H9 (cell line): ENCODE data around the gene AFMID. TPM values are rescaled to one million over a fixed set of nuclear protein-coding genes. Genes with fewer than 3 reads are reported as not detected.

Source experiments
- DNase-seq: peaks from one replicate; pipeline ENCODE4 v3.0.0-alpha.2; 2017
- H2AFZ ChIP-seq: one replicate; pipeline ENCODE4 v1.6.1; 2013; ENCODE audit warnings: mild to moderate bottlenecking, low read length, control low read depth, moderate library complexity
- H2AK5ac ChIP-seq: 2 replicates; pipeline ENCODE4 v1.6.1; 2013; ENCODE audit warnings: low read length, control low read depth, mixed read lengths; ENCODE audit not compliant: insufficient read length
- H2BK120ac ChIP-seq: one replicate; pipeline ENCODE4 v1.6.1; 2013; ENCODE audit warnings: low read depth, mild to moderate bottlenecking, low read length, control low read depth, inconsistent platforms; ENCODE audit not compliant: poor library complexity, severe bottlenecking
- H2BK12ac ChIP-seq: 2 replicates; pipeline ENCODE4 v1.6.1; 2013; ENCODE audit warnings: low read length, control low read depth, mixed read lengths, low read depth; ENCODE audit not compliant: insufficient read length
- H2BK15ac ChIP-seq: 2 replicates; pipeline ENCODE4 v1.6.1; 2013; ENCODE audit warnings: low read depth, low read length, control low read depth
- H2BK20ac ChIP-seq: one replicate; pipeline ENCODE4 v1.6.1; 2013; ENCODE audit warnings: low read depth, mild to moderate bottlenecking, low read length, control low read depth, inconsistent platforms; ENCODE audit not compliant: poor library complexity, severe bottlenecking
- H2BK5ac ChIP-seq: 2 replicates; pipeline ENCODE4 v1.6.1; 2013; ENCODE audit warnings: low read length, control low read depth, mixed read lengths; ENCODE audit not compliant: insufficient read length
- H3K14ac ChIP-seq: 2 replicates; pipeline ENCODE4 v1.6.1; 2013; ENCODE audit warnings: low read length, control low read depth; ENCODE audit not compliant: insufficient read depth
- H3K18ac ChIP-seq: 2 replicates; pipeline ENCODE4 v1.6.1; 2013; ENCODE audit warnings: low read depth, mild to moderate bottlenecking, mixed read lengths, low read length, control low read depth; ENCODE audit not compliant: insufficient read length
- H3K23ac ChIP-seq: 2 replicates; pipeline ENCODE4 v1.6.1; 2013; ENCODE audit warnings: low read length, control low read depth, mixed read lengths, low read depth; ENCODE audit not compliant: insufficient read length
- H3K23me2 ChIP-seq: 2 replicates; pipeline ENCODE4 v1.6.1; 2013; ENCODE audit warnings: low read depth, mild to moderate bottlenecking, mixed read lengths, low read length, control low read depth; ENCODE audit not compliant: insufficient read length, poor library complexity, severe bottlenecking
- H3K27ac ChIP-seq: 2 replicates; pipeline ENCODE4 v1.5.1; 2013; ENCODE audit warnings: low read length, control low read depth, mixed read lengths, low read depth; ENCODE audit not compliant: insufficient read length
- H3K27me3 ChIP-seq: 2 replicates; pipeline ENCODE4 v1.6.1; 2013; ENCODE audit warnings: low read length, control low read depth, inconsistent platforms; ENCODE audit not compliant: insufficient read depth
- H3K4ac ChIP-seq: 2 replicates; pipeline ENCODE4 v1.6.1; 2013; ENCODE audit warnings: low read depth, mild to moderate bottlenecking, control low read depth, inconsistent platforms, low read length, moderate library complexity
- H3K4me1 ChIP-seq: 2 replicates; pipeline ENCODE4 v1.6.1; 2013; ENCODE audit warnings: low read length, control low read depth, inconsistent platforms; ENCODE audit not compliant: insufficient read depth
- H3K4me2 ChIP-seq: 2 replicates; pipeline ENCODE4 v1.6.1; 2013; ENCODE audit warnings: low read length, control low read depth, mixed read lengths; ENCODE audit not compliant: insufficient read length, insufficient read depth
- H3K56ac ChIP-seq: 2 replicates; pipeline ENCODE4 v1.6.1; 2013; ENCODE audit warnings: low read depth, mild to moderate bottlenecking, mixed read lengths, low read length, control low read depth; ENCODE audit not compliant: insufficient read length
- H3K79me1 ChIP-seq: 2 replicates; pipeline ENCODE4 v1.6.1; 2013; ENCODE audit warnings: low read depth, mild to moderate bottlenecking, moderate library complexity, low read length, control low read depth, inconsistent platforms; ENCODE audit not compliant: insufficient read depth, poor library complexity, severe bottlenecking
- H3K79me2 ChIP-seq: 2 replicates; pipeline ENCODE4 v1.6.1; 2013; ENCODE audit warnings: low read length, control low read depth, inconsistent platforms; ENCODE audit not compliant: insufficient read depth
- H3K9ac ChIP-seq: 2 replicates; pipeline ENCODE4 v1.6.1; 2013; ENCODE audit warnings: low read length, control low read depth, mixed read lengths; ENCODE audit not compliant: insufficient read length; ENCODE audit errors: extremely low read depth
- H3K9me3 ChIP-seq: one replicate; pipeline ENCODE4 v1.6.1; 2013; ENCODE audit warnings: low read depth, low read length, inconsistent platforms; ENCODE audit not compliant: control insufficient read depth
- H3T11ph ChIP-seq: one replicate; pipeline ENCODE4 v1.6.1; 2013; ENCODE audit warnings: mild to moderate bottlenecking, low read length, control low read depth, inconsistent platforms
- H4K20me1 ChIP-seq: one replicate; pipeline ENCODE4 v1.6.1; 2013; ENCODE audit not compliant: control insufficient read depth, insufficient read length, insufficient read depth
- H4K5ac ChIP-seq: 2 replicates; pipeline ENCODE4 v1.6.1; 2013; ENCODE audit warnings: low read depth, mild to moderate bottlenecking, mixed read lengths, low read length, control low read depth; ENCODE audit not compliant: insufficient read length
- H4K8ac ChIP-seq: replicated peaks from 2 replicates; pipeline ENCODE4 v1.6.1; 2013; ENCODE audit warnings: low read length, control low read depth, mixed read lengths, low read depth; ENCODE audit not compliant: insufficient read length
- H4K91ac ChIP-seq: 2 replicates; pipeline ENCODE4 v1.6.1; 2013; ENCODE audit warnings: low read depth, mild to moderate bottlenecking, moderate library complexity, mixed read lengths, low read length, control low read depth; ENCODE audit not compliant: insufficient read length
- H3K27ac Mint-ChIP-seq, 3 experiments: 2 replicates in 2 of 3; 3 replicates in 1 of 3; pipeline ENCODE4 v1.8.0; 2020 to 2021; ENCODE audit warnings: mixed read lengths in 3 of 3, mild to moderate bottlenecking in 1 of 3, moderate library complexity in 1 of 3
- H3K27me3 Mint-ChIP-seq: 2 replicates; pipeline ENCODE4 v1.8.0; 2021; ENCODE audit warnings: low read depth, mild to moderate bottlenecking, moderate library complexity, mixed read lengths
- H3K36me3 Mint-ChIP-seq, 3 experiments: 2 replicates in 2 of 3; 3 replicates in 1 of 3; pipeline ENCODE4 v1.8.0; 2020 to 2021; ENCODE audit warnings: low read depth in 3 of 3, mixed read lengths in 3 of 3; ENCODE audit not compliant: insufficient read depth in 1 of 3
- H3K4me1 Mint-ChIP-seq, 2 experiments: 2 replicates each; pipeline ENCODE4 v1.8.0; 2020; ENCODE audit warnings: mixed read lengths in 2 of 2
- H3K4me3 Mint-ChIP-seq, 2 experiments: 2 replicates in 1 of 2; 3 replicates in 1 of 2; pipeline ENCODE4 v1.8.0; 2020 to 2021; ENCODE audit warnings: mild to moderate bottlenecking in 2 of 2, mixed read lengths in 2 of 2, moderate library complexity in 1 of 2
- H3K9me3 Mint-ChIP-seq, 2 experiments: 2 replicates in 1 of 2; 3 replicates in 1 of 2; pipeline ENCODE4 v1.8.0; 2020; ENCODE audit warnings: mild to moderate bottlenecking in 2 of 2, mixed read lengths in 2 of 2, moderate library complexity in 1 of 2
- WGBS: extraction: QIAGEN DNeasy Blood & Tissue Kit; methylation state at CpG from one replicate; pipeline ENCODE4 v1.1.7; 2013; ENCODE audit warnings: missing lambda C conversion rate, low lambda C conversion rate, mixed read lengths; ENCODE audit not compliant: insufficient read length; ENCODE audit errors: extremely low coverage; 5-methylcytosine and 5-hydroxymethylcytosine counted together
- total RNA-seq: library from RNA; stranded (reverse); gene quantifications from 2 replicates; pipeline ENCODE4 v1.2.1, GENCODE V29; 2021
- TF ChIP-seq, protein P1 (sequence below): fragments of 200-600 bp; sonication (generic); conservative IDR thresholded peaks from 3 replicates; pipeline ENCODE4 v1.8.0; 2021; ENCODE audit warnings: antibody characterized with exemption, mild to moderate bottlenecking

Gene AFMID
- total RNA-seq, 1 experiment from 2014 or later: 64.1 TPM

DNA sequence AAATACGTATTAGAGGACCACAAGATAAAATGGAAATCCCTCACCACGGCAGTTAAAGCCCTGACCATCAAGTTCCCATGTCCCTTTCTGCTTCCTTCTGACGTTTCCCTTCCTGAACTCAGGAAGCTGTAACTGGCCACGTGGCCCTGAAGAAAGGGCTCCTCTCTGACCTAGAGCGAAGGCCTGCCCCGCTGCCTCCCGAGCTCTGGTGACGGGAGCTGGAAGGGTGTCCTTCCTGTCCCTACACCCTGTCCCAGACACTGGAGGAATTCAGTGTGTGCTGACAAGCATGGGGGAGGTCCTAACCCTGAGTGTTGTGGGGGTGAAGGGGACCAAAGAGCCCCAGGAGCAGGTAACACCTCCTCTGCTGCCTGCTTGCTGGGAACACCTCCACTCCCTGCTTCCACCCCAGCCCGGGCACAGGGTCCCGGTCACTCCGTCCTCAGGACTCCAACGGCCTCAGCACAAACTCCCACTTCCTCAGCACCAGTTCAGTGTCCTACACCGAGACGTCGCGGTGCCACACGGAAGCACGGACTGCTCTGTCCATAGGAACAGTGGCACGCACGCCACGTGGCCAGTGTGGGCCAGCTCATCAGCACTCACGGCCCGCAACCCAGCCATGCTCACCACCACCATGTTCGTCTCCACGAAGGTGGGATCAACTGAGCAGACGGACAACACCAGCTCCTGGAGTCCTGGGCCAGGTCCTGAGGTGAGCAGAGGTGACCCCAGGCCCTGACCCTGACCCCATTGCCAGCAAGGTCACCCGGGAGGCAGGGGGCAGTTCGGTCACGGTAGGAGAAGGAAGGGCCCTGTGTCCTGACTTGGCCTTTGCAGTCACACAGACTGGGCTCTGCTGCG is 61.1 kb downstream of the AFMID start:
- Histone ChIP-seq H3K27ac (no peak overlapping the region), H4K8ac (no peak overlapping the region), H3K4me2 (no peak overlapping the region), H2BK120ac (no peak overlapping the region), H3K4ac (no peak overlapping the region), H3K4me1 (peaks cover 3% of the 10 kb centered on the region; the same call in 1 of the 2 replicates), H3K23me2 (no peaks in the 10 kb centered on the region), H4K5ac (no peak overlapping the region), H3K9me3 (no peaks in the 10 kb centered on the region), H4K91ac (no peak overlapping the region), H3K27me3 (no peaks in the 10 kb centered on the region), H3K79me2 (no peaks in the 10 kb centered on the region), H2BK12ac (no peak overlapping the region), H3K79me1 (no peaks in the 10 kb centered on the region), H3K56ac (no peak overlapping the region), H2AFZ (no peak overlapping the region), H2BK20ac (no peak overlapping the region), H2AK5ac (no peak overlapping the region), H3K23ac (no peak overlapping the region), H3K18ac (no peak overlapping the region), H3K9ac (no peak overlapping the region), H2BK5ac (no peak overlapping the region), H3K14ac (no peak overlapping the region; the same call in 1 of the 2 replicates), H4K20me1 (no peaks in the 10 kb centered on the region), H2BK15ac (no peak overlapping the region), H3T11ph (no peak overlapping the region)
- H3K36me3 Mint-ChIP-seq: peaks cover 2 to 5% (median 3%) of the 10 kb centered on the region in 3 experiments; a peak in 3 of 7 replicates
- H3K9me3 Mint-ChIP-seq: peaks cover 7 to 10% of the 10 kb centered on the region in 2 experiments
- no peaks in the 10 kb centered on the region for H3K27me3 Mint-ChIP-seq
- peaks cover 17 to 33% of the 10 kb centered on the region in 2 experiments for H3K4me1 Mint-ChIP-seq
- TF ChIP-seq, protein P1, sequence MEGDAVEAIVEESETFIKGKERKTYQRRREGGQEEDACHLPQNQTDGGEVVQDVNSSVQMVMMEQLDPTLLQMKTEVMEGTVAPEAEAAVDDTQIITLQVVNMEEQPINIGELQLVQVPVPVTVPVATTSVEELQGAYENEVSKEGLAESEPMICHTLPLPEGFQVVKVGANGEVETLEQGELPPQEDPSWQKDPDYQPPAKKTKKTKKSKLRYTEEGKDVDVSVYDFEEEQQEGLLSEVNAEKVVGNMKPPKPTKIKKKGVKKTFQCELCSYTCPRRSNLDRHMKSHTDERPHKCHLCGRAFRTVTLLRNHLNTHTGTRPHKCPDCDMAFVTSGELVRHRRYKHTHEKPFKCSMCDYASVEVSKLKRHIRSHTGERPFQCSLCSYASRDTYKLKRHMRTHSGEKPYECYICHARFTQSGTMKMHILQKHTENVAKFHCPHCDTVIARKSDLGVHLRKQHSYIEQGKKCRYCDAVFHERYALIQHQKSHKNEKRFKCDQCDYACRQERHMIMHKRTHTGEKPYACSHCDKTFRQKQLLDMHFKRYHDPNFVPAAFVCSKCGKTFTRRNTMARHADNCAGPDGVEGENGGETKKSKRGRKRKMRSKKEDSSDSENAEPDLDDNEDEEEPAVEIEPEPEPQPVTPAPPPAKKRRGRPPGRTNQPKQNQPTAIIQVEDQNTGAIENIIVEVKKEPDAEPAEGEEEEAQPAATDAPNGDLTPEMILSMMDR: no peak
- WGBS: no CpG with 5 or more reads among the region's 30 CpGs
- DNase-seq: no peak
- 0 out of 7 replicates have a peak overlapping the region, but pooled peaks of 2 of the 3 experiments have one; percentile 12 to 22 for H3K27ac Mint-ChIP-seq
- H3K4me3 Mint-ChIP-seq: no peak overlapping the region
